SHP77 treated with DMSO at 0.1 percent for 48 hours (cell line): ENCODE measurements around the gene ERCC5.

Experiments
- DNase-seq: peaks from one replicate; lab custom pipeline; 2025; lab: John Stamatoyannopoulos, UW

ERCC5 gene

DNA sequence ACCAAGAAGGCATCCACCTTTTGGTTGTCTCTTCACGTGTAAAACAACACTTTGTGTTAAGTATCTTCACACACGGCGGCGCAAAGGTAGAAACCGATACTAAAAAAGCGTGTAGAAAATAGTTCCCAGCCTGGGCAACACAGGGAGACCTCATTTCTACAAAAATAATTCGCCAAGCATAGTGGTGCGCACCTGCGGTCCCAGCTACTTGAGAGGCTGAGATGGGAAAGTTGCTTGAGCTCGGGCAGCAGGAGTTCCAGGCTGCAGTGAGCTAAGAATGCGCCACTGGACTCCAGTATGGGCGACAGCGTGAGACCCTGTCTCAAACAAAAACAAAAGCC, 573 bp upstream of the ERCC5 start:
- no peak for DNase-seq

DNA sequence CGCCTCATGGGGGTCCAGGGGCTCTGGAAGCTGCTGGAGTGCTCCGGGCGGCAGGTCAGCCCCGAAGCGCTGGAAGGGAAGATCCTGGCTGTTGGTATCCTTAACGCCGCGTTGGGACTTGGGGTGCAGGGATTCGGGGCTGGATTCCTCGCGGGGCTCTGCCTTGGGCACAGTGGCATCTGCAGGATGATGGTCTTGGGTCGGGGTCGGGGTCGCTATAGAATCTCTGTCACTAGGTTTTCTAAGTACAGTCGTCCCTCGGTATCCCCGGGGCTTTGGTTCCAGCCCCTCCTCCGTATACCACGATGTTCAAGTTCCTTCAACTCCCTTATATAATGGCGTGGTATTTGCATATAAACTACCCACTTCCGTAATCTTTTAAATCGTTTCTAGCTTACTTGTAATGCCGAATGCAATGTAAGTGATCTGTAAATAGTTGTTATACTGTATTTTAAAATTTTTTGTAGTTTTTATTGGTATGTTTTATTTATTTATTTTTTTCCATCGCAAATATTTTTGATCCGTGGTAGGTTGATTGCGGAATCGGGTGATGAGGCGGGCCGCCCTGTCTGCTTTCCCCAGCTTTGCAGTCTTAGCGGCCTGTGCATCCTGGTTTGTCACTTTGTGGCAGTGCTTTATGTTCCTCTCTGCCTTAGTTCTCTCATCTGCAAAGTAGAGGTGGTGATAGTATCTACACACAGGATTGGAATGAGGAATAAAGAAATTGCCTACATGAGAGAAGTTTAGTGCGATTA, 606 bp downstream of the ERCC5 start:
- peak; percentile 32 for DNase-seq

DNA sequence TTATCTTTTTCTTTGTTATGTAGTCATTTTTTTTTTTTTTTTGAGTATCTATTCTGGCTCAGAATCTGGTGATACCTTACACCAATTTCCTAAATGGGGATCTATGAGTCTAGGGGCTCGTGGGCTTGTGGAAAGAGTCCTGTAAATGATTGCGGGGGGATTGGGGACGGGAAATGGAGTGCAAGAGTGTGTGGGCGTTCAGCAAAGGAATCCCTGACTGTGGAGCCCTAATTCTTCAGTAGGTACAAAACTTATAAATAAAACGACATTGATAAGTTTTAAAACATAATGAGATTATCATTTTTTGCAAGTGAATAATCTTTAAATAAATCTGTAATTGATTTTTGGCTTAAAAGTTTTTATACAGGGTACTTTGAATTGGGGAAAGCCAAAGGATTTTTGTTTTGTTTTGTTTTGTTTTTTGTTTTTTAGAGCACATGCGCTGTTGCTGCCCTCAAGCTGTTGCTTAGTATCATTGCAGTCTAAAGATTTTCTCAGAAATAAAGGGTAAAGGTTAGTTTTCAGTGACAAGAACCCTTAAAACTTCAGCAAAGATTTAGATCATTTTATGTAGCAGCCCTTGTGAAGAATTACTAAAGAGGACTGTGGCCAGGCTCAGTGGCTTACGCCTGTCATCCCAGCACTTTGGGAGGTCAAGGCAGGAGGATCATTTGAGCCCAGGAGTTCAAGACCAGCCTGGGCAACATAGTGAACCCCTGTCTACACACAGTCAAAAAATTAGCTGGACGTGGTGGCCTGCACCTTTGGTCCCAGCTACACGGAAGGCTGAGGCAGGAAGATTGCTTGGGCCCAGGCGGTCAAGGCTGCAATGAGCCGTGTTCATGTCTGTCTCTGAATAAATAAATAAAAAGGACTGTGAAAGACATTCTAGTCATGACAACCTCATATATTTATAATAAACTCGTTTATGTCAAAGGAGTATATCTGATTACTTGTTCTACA, 1.7 kb downstream of the ERCC5 start:
- DNase-seq: peak; percentile 11

DNA sequence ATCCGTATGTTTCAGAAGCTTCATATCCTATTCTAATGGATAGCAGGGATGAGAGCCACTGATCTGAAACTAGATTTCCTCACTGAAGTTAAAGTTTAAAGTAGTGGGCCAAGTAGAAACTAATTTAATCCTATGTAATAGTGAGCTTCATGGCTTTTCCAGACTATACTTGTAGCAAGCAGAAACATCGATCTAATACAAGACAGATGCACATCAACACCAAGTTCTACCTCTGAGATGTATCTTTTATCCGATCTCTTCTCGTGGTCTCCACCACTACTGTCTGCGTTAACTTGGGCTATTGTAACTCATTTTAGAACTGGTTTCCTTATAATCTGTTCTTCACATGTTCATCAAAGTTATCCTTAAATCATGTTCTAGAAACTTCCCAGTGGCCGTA, 3.1 kb downstream of the ERCC5 start:
- no peak for DNase-seq

DNA sequence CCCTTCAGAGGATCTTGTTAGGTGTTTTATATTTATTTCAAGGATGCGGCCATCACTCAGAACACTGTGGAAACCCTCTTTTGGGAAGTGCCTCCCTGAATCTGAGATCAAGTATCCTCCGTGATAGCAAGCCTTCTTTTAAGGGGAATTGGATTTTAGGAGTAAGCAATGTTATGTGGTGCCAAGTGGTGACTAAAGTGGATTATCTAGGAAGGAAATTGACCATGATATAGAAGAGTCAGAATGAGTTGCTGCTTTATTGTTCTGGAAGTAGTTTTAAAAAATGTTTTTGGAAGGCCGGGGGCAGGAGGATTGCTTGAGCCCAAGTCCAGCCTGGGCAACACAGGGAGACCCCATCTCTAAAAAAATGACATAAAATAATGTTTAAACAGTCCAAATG, 6.7 kb downstream of the ERCC5 start:
- no peak for DNase-seq

DNA sequence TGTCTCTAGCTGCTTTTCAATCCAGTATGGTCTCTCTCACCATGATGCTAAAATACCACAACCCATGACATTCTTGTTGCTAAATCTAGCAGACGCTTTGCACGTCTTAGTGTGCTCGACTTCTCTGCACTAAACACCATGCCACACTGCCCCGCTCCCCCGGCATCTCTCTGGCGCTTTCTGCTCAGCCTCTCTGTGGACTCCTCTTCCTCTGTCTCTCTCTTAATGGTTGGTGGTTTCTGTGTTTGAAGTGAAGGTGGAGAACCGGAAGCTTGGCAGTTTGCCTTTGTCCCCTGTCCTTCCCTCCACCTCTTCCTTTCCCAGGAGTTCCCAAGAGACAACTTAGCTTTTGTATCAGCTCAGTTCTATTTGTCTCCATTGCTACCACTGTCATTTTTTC, 8.8 kb downstream of the ERCC5 start:
- no peak for DNase-seq

DNA sequence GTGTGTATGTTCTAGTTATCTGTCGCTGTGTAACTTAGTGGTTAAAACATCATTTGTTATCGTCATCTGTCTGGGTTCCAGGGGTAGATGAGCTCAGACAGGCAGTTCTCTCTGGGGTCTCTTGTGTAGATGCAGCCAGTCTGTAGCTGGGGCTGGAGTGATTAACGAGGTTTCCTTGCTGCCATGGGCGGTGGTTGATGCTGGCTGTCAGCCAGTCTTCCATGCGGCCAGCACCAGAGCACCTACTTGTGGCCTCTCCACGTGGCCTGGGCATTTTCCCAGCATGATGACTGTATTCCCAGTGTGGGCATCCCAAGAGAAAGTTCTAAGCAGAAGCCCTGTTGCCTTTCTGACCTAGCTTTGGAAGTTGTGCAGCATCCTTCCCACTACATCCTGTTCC, 10.7 kb downstream of the ERCC5 start:
- DNase-seq: no peak

DNA sequence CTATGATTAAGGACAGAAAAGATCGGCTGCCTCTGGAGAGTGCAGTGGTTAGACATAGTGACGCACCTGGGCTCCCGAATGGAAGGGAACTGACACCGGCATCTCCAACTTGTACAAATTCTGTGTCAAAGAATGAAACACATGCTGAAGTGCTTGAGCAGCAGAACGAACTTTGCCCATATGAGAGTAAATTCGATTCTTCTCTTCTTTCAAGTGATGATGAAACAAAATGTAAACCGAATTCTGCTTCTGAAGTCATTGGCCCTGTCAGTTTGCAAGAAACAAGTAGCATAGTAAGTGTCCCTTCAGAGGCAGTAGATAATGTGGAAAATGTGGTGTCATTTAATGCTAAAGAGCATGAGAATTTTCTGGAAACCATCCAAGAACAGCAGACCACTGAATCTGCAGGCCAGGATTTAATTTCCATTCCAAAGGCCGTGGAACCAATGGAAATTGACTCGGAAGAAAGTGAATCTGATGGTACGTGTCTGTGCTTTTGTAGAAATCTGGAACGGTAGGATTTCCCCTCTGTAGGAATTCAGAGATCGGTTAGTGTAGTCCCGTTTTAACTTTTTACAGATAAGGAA, 16.9 kb downstream of the ERCC5 start:
- DNase-seq: no peak

DNA sequence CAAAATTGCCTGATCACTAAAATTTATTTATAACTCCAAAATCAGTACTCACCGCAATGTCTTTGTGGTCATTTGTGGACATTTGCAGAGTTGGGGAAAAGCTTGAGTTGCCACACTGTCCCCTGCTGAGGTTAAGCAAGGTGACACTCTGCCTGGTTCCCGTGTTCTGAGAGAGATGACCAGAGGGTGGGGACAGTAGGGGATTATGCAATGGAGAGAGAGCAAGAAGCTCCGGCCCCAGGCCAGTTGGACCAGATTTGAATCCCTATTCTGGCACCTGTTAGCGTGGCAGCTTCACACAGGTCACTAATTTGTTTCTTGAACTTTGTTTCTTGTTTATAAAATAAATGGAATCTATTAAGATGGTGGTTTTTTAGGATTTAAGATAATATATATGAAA, 17.8 kb downstream of the ERCC5 start:
- DNase-seq: no peak

DNA sequence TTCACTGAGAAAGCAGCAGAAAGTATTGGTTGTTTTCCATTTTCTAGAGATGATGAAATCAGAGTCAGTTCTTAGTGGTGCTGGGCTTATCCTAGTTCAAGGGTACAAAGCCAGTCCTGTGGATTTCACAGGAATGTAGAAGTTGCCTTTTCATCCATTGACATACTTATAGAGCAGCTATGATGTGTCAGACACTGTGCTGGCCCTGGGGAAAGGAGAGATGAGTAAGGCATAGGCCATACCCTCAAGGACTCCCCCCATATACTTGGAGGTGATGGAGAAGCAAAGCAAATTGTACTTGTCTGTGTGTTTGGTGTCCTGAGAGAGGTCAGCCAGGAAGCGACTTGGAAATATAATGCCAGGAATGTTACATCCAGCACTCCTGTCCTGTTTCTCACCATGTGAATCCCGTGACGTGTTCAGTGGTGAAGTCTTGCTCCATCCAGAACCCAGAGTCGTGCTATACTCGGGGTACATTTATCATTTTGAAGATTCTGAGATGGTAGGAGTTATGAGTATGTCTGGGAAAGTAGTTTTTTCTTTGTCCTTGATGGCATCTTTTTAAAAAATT, 22.6 kb downstream of the ERCC5 start:
- DNase-seq: no peak

DNA sequence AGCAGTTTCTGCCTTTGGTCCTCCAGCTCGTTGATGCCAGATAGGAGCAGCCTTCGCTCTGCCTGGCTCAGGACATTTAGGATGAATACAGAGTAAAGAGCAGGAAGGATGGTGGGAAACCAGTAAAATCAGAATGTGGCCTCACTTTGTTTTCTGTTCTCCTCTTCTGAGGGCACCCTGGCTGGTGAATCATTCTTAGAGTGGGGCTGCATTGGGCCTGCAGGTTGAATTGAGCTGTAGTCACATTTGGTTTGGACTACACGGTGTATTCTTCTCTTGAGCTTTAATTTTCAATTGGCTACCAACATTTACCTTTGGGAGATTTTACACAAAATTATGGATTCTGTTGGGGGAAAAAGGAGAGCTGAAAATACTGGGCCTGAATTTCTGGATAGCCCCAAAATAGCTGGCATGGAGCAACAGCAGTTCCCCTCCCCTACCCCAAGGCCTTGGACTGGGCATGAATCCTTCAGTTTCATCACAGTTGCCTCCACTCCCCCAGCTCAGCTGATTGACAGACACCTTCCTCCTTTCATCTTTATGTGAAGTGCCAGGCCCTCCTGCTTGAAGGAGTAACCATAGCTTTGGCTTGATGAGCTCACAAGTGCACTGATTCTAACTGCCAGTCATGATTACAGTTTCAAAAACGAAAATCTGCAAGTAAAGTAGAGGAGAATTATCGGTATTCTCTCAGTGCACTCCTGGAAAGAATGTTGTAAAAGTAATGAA, 24.3 kb downstream of the ERCC5 start:
- DNase-seq: no peak

DNA sequence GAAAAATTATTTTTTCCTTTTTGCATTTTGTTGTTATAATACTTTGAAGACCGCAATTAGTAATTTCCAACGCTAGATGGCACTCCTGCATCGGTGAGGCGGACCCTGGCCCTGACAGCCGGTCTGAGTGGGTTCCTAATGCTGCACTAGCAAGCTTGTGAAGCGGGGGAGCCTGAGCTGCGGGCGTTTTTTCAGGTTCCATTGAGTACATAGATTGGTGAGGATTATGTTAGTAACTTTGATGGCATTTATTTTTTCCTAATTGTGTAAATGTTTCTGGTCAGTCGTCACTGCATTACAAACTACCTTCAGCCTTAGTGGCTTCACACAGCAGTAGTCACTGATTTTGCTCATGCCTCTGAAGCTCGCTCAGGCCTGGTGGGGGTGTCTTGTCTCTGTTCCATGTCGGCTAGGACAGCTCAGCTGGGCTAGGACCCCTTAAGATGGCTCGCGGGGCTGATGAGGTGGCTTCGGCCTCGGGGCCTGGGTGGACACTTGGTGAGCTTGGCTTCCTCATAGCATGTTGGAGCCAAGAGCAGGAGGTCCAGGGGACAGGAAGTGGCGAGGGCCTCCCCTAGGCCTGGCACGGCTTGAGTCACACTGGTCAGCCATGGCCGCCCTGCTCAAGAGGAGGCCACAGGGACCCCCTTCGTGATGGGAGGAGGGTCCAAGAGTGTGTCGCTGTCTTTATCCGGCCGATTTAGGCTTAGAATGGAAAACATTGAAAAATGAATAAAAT, 25.0 kb downstream of the ERCC5 start:
- peak; percentile 9 for DNase-seq

DNA sequence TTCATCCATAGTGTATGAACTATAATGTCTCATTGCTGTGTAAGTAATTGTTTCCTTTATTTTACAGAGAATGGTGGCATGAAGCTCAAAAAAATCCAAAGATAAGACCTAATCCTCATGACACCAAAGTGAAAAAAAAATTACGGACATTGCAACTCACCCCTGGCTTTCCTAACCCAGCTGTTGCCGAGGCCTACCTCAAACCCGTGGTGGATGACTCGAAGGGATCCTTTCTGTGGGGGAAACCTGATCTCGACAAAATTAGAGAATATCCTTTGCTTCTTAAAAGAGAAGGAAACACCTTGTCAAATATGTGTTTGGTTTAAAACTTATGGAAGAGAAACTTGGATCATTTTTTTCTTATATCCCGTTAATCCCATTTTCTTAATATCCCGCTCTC, 26.3 kb downstream of the ERCC5 start:
- no peak for DNase-seq

DNA sequence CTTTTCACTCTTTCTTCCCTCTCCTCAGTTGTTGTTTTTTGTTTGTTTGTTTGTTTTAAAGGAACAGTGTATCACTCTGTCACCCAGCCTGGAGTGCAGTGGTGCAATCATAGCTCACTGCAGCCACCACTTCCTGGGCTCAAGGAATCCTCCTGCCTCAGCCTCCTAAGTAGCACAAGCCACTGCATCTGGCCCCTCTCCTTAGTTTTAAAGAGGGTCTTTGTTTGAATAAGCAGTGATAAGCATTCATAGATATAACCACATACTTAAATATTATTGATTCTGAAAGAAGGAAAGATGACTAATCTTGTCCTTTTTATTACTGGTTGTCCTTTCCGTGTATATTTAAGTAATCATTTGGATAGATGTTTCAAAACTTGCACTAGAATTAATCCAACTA, 26.7 kb downstream of the ERCC5 start:
- DNase-seq: no peak

DNA sequence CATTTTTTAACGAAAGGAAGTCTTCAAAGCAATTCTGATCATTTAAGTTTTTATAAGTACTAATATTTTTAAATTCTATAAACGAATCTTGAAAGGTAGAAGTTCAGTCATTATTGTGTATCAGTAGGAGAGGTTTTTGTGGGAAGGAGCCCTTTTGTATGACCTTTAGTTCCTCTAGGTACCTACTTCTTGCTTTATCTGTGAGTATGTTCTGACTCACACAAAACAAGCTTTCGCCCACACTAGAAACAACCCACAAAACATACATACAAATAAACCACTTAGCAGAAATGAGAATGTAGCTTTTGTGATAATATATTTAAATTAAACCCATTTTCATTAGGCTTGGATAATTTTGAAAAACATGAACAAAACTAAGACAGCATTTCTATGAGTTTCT, 27.8 kb downstream of the ERCC5 start:
- DNase-seq: no peak

DNA sequence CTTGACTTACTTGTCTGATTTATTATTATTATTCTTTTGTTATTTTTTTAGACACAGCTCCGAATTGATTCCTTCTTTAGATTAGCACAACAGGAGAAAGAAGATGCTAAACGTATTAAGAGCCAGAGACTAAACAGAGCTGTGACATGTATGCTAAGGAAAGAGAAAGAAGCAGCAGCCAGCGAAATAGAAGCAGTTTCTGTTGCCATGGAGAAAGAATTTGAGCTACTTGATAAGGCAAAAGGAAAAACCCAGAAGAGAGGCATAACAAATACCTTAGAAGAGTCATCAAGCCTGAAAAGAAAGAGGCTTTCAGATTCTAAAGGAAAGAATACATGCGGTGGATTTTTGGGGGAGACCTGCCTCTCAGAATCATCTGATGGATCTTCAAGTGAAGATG, 29.4 kb downstream of the ERCC5 start:
- no peak for DNase-seq

DNA sequence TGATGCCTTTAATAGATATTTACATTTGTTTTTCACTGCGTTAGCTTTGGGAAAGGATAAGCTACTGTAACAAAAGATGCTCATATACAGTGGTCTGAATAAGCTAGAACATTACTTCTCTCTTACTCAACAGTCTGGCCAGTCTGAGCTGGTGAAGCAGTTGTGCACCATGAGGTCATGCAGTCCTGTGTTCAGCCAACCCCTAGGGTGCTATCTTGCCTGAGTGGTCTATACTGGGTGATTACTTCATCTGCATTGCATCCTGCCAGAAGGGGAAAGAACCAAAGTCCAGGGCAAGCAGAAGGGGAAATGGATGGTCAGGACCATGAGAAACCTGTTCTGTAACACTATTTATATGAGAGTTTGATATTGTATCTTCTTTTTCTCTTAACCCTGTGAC, 31.5 kb downstream of the ERCC5 start:
- DNase-seq: no peak

DNA sequence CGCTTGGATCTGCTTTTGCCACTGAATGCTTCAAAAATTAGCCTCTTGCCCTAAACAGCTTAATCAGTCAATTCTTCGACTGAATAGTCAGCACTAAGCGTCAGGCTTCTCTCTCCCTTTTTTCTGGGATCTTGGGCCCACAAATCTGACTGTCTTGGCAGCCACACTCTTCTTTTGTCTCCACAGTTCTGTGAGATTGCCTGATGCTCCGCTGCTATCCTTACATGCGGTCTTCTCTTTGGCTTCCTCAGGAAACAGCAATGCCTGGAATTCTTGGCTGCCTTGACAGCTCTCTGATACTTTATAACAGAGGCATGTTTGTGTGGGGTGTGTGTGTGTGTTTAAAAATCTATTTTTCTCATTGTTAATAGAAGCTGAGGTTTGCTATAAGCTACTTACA, 32.6 kb downstream of the ERCC5 start:
- no peak for DNase-seq

DNA sequence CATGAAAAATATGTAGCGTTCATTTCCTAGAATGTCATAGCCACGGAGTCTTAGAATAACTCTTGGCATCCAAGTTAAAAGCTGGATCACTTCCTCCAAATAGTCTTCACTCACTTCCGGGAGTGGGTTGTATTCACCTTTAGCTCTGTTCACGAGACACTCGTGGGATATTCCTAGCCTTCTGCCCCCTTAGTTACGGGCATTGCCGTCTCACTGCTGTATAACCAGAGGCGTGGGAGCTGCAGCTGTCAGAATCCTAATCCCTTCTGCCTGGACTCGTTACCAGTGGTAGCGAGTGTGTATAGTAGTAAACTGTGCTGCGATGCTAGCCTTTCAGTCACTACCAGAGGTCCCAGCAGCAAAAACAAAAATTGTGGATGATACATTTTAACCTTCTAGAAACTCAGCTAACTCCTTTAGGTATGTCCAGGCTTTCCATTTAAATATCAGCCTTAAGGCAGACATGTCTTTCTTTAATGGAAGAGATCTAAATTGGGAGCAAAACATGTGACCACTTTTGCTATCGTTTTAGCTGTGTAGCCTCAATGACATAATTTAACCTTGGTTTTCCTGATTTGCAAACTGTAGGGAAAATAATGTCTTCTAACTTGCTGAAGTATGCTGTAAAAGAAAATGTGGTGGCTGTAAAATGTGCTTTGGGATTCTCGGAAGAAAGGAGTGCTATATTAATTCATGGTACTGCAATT, 34.1 kb downstream of the ERCC5 start:
- DNase-seq: no peak

DNA sequence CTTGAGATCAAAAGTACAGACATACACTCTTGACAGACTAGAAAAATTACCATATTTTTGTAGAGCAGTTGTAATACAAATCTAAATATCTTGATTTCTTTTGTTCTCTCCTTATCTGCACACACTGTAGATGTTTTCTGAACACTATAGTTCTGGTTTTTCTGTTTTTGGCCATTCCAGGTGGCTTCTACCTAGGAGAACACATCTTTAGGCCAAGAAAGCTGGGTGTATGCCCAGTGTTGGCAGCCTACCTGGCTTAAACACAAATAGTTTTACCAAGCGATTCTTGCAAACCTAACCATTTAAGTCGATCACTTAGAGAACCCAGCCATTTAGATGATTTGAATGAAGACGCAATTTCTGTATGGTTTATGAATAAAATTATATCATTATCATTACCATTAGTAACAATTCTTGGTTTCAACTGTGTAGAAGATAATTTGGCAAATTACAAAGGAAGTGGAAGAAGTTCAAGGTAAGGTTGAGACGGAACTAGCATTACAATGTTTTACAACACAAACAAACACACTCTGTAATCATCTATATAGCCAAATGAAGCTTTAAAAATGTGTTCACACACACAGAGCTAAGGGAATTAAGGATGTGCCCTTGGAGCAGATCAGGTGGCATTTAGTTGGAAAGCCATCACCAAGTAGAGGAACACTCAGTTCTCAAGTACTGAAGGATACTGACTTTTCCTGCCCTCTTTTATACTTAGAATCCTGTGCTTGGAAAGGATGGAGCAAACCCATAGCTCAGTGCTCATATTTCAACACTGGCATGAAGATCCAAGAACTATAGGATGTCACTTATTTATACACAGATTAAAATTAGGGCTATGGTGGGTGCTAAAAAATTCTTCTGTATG, 36.2 kb downstream of the ERCC5 start:
- DNase-seq: no peak
